C4-2B (cell line): Measurements from ENCODE around the gene STK4.

Experiments used
- CTCF ChIP-seq: fragments of 450-650 bp; conservative IDR thresholded peaks from 2 replicates; pipeline ENCODE4 v1.5.1; 2017; ENCODE audit warnings: mild to moderate bottlenecking
- ZFX ChIP-seq: fragments of 450-650 bp; IDR thresholded peaks from 2 replicates; pipeline ENCODE4 v1.6.1; 2017

DNA sequence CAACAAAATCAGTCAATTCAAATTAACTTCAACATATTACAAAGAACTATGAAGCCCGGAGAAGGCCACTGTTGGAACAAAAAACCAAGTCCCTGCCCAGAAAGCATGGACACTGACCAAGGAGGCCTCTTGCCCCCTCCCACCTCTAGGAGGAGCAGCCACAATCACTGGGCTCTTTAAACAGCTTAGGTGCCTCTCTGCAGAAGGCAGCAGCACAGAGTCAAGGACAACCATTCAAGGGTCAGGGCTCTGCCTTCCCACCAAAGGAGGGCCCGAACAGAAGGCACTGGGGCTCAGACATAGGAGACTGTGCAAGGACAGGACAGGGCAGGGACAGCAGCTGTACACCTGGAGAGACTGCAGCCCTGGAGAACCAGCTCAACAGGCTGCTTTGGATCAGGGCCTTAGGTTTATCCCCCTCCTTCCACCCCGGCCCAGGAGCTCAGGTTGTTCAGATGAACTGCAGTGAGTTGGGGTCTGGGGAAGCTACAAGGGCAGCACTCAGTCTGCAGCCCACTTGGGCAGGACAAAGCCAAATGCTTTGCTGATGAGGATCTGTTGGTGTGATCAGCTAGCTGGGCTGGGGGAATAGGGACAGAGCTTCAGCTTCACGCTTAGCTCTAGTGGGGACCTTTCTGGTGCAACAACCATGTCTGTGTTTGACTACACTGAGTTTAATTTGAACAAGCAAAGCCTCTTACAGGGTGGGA is 23.9 kb upstream of the STK4 start:
- no peak for TF ChIP-seq CTCF
- no peak for TF ChIP-seq ZFX
